Sigmoid colon (tissue), 4 donors: Measurements from ENCODE around the gene EDEM3.

ENCODE experiments used
- EP300 ChIP-seq, 4 donors: sonication (generic); formaldehyde crosslinking; IDR thresholded peaks; one replicate each; pipeline ENCODE4 v1.6.1; 2017; ENCODE audit warnings: antibody characterized with exemption in 4 of 4
- POLR2A ChIP-seq, 2 donors: fragments of 450-650 bp; IDR thresholded peaks; one replicate each; pipeline ENCODE4 v1.6.1; 2016; ENCODE audit warnings: antibody characterized with exemption in 2 of 2, mild to moderate bottlenecking in 2 of 2, moderate library complexity in 2 of 2
- POLR2AphosphoS5 ChIP-seq, 4 donors: sonication (generic); formaldehyde crosslinking; IDR thresholded peaks; one replicate each; pipeline ENCODE4 v1.6.1; 2017; ENCODE audit warnings: antibody characterized with exemption in 4 of 4
- TF ChIP-seq, protein P1 (sequence below), 4 experiments: fragments of 450-650 bp in 3 of 4; fragments of 200-600 bp in 1 of 4; IDR thresholded peaks; one replicate each; pipeline ENCODE4 v1.5.1; 2016 to 2019; ENCODE audit warnings: antibody characterized with exemption in 4 of 4, mild to moderate bottlenecking in 3 of 4, moderate library complexity in 2 of 4

DNA sequence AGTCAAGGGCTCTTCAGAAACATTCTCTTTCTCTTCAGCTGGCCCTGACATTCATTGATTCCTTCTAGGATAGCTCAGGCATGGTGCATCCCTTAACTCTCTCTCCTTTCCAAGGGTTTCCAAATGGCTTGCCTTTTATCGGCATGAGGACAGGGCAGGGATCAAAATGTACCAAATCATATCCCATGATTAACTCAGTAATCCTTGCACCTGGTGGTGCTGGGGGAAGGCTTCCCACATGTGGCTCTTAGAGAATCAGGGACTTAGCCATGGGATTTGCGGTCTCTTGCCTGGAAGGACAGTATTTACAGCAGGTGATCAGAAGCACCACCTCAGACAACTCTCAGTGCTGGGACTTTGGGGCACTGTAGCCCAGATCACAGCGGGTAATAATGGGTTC, 46.2 kb upstream of the EDEM3 start:
- TF ChIP-seq, protein P1, sequence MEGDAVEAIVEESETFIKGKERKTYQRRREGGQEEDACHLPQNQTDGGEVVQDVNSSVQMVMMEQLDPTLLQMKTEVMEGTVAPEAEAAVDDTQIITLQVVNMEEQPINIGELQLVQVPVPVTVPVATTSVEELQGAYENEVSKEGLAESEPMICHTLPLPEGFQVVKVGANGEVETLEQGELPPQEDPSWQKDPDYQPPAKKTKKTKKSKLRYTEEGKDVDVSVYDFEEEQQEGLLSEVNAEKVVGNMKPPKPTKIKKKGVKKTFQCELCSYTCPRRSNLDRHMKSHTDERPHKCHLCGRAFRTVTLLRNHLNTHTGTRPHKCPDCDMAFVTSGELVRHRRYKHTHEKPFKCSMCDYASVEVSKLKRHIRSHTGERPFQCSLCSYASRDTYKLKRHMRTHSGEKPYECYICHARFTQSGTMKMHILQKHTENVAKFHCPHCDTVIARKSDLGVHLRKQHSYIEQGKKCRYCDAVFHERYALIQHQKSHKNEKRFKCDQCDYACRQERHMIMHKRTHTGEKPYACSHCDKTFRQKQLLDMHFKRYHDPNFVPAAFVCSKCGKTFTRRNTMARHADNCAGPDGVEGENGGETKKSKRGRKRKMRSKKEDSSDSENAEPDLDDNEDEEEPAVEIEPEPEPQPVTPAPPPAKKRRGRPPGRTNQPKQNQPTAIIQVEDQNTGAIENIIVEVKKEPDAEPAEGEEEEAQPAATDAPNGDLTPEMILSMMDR (IDR thresholded peaks at IDR 0.05) = no peak
- TF ChIP-seq POLR2A (IDR thresholded peaks at IDR 0.05) = no peak
- no peak for TF ChIP-seq POLR2AphosphoS5 (IDR thresholded peaks at IDR 0.05)
- TF ChIP-seq EP300 (IDR thresholded peaks at IDR 0.05) = no peak
